Measurements from ENCODE around the gene STK40.

STK40 gene

DNA sequence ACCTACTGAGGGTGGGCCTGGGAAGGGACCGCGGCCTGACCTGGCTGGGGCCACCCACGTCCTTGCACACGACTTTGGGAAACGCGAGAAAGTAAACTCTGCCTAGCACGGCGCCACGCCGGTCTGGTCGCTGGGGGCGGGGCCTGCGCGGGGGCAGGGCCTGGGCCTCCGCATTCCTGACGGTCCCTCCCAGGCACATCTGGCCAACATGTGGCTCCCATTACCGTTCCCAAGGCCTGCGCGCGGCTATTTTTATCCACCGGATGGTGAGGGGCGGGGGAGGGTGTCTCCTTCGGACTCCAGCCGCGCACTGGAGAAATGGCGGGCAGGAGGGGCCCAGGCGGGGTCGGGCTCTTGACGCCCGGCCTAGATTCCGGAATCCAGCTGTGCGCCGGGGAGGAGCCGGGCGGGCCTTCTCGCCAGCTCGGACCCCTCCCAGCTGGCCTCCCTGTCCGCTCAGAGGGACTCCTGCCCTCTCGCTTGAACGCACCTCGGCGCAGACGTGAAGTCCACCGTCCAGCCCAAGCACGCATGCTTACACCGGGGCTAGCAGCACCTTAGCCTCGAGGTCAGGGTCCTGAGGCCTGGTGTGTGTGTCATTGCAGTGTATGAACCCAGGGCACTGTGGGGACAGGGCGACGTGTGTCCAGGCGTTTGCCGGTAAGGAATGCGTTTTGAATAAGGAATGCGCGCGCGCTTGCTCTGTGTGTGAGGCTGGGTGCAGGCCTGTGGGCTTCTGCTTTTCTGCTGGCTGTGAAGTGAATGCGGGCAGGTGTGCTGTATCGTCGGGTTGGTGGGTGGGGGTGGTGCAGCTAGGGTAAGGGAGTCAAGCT is 64.4 kb downstream of the STK40 start:
- H3K9me3 ChIP-seq (ENCODE audit: control insufficient read depth in 1 of 2, low read length in 2 of 2): no peaks in the 10 kb centered on the region
- peak overlapping the region; percentile 61 to 68 for H3K4me3 ChIP-seq (ENCODE audit: low read depth in 1 of 2, low read length in 2 of 2)
- peaks cover 12 to 36% of the 10 kb centered on the region in 2 donors for H3K4me1 ChIP-seq (ENCODE audit: control insufficient read depth in 1 of 2, insufficient read depth in 2 of 2, low read length in 2 of 2)
- H3K27me3 ChIP-seq (ENCODE audit: control insufficient read depth in 1 of 2, insufficient read depth in 2 of 2, low read length in 2 of 2): peaks cover 11 to 12% of the 10 kb centered on the region in 2 donors
- peak overlapping the region; percentile 25 to 47 for H3K9ac ChIP-seq (ENCODE audit: low read depth in 1 of 2, low read length in 2 of 2)
- H3K36me3 ChIP-seq (ENCODE audit: control insufficient read depth in 1 of 2, insufficient read depth in 2 of 2, low read length in 2 of 2): no peaks in the 10 kb centered on the region
- peak overlapping the region; percentile 6 for H3K27ac ChIP-seq (ENCODE audit: low read depth, low read length)

DNA sequence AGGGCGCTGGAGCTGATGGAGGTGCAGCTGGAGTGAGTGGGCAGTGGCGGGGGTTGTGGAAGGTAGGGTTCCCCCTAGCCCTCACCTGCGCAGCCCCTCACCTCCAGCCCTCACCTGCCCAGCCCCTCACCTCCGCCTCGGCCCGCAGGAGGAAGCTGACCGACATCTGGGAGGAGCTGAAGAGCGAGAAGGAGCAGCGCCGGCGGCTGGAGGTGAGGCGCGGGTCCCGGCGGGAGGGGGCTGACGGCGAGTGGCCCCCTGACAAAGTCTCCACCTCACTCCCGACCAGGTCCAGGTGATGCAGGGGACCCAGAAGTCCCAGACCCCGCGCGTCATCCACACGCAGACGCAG is 65.0 kb downstream of the STK40 start:
- Histone ChIP-seq H3K9me3 (ENCODE audit: control insufficient read depth in 1 of 2, low read length in 2 of 2) (no peaks in the 10 kb centered on the region), H3K36me3 (ENCODE audit: control insufficient read depth in 1 of 2, insufficient read depth in 2 of 2, low read length in 2 of 2) (no peaks in the 10 kb centered on the region), H3K4me3 (ENCODE audit: low read depth in 1 of 2, low read length in 2 of 2) (peak overlapping the region; percentile 61 to 68), H3K27ac (ENCODE audit: low read depth, low read length) (peak overlapping the region; percentile 20), H3K27me3 (ENCODE audit: control insufficient read depth in 1 of 2, insufficient read depth in 2 of 2, low read length in 2 of 2) (peaks cover 8 to 12% of the 10 kb centered on the region in 2 donors), H3K4me1 (ENCODE audit: control insufficient read depth in 1 of 2, insufficient read depth in 2 of 2, low read length in 2 of 2) (peaks cover 12 to 36% of the 10 kb centered on the region in 2 donors), H3K9ac (ENCODE audit: low read depth in 1 of 2, low read length in 2 of 2) (peak overlapping the region; percentile 25 to 47)

DNA sequence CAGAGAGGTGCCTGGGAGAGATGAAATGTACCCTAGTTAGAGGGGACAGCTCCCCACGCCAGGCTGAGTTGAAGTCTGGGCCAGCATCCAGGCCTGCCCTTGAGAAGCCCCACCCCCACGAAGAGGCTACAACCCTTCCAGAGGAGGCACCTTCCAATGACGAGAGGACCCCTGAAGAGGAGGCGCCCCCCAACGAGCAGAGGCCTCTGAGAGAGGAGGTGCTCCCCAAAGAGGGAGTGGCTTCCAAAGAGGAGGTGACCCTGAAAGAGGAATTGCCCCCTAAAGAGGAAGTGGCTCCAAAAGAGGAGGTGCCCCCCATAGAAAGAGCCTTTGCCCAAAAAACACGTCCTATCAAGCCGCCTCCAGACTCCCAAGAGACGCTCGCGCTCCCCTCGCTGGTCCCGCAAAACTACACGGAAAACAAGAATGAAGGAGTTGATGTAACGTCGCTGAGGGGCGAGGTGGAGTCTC is 65.4 kb downstream of the STK40 start:
- H3K27me3 ChIP-seq (ENCODE audit: control insufficient read depth in 1 of 2, insufficient read depth in 2 of 2, low read length in 2 of 2): peaks cover 8 to 12% of the 10 kb centered on the region in 2 donors
- no peaks in the 10 kb centered on the region for H3K36me3 ChIP-seq (ENCODE audit: control insufficient read depth in 1 of 2, insufficient read depth in 2 of 2, low read length in 2 of 2)
- peak overlapping the region; percentile 20 for H3K27ac ChIP-seq (ENCODE audit: low read depth, low read length)

DNA sequence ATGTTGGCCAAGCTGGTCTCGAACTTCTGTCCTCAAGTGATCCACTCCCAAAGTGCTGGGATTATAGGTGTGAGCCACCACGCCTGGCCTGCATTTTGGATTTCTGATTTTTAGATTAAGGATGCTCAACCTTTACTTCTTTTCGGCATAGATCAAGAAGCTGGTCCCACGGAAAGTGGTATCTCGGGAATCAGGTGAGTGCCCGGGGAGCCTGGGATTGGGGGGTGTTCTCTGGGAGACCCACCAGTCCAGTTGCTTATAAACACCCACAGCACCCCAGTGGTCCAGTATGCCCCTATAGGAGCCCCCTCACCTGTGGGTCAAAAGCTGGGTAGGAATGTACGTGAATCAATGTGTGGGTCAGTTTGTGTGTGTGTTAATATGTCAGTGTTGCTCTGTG is 76.3 kb downstream of the STK40 start:
- H3K4me3 ChIP-seq (ENCODE audit: low read depth in 1 of 2, low read length in 2 of 2): no peak overlapping the region
- peaks cover 20 to 21% of the 10 kb centered on the region in 2 donors for H3K4me1 ChIP-seq (ENCODE audit: control insufficient read depth in 1 of 2, insufficient read depth in 2 of 2, low read length in 2 of 2)
- no peak overlapping the region for H3K27ac ChIP-seq (ENCODE audit: low read depth, low read length)
- no peaks in the 10 kb centered on the region for H3K27me3 ChIP-seq (ENCODE audit: control insufficient read depth in 1 of 2, insufficient read depth in 2 of 2, low read length in 2 of 2)
- H3K9ac ChIP-seq (ENCODE audit: low read depth in 1 of 2, low read length in 2 of 2): no peak overlapping the region
- peaks cover 0 to 2% of the 10 kb centered on the region in 2 donors for H3K36me3 ChIP-seq (ENCODE audit: control insufficient read depth in 1 of 2, insufficient read depth in 2 of 2, low read length in 2 of 2)
- no peaks in the 10 kb centered on the region for H3K9me3 ChIP-seq (ENCODE audit: control insufficient read depth in 1 of 2, low read length in 2 of 2)

More for the DNA sequence above, 65.4 kb downstream of the STK40 start:
- no peaks in the 10 kb centered on the region for H3K9me3 ChIP-seq (ENCODE audit: control insufficient read depth in 1 of 2, low read length in 2 of 2)
- peak overlapping the region; percentile 25 to 47 for H3K9ac ChIP-seq (ENCODE audit: low read depth in 1 of 2, low read length in 2 of 2)
- H3K4me3 ChIP-seq (ENCODE audit: low read depth in 1 of 2, low read length in 2 of 2): peak overlapping the region; percentile 61 to 68
- H3K4me1 ChIP-seq (ENCODE audit: control insufficient read depth in 1 of 2, insufficient read depth in 2 of 2, low read length in 2 of 2): peaks cover 12 to 36% of the 10 kb centered on the region in 2 donors

DNA sequence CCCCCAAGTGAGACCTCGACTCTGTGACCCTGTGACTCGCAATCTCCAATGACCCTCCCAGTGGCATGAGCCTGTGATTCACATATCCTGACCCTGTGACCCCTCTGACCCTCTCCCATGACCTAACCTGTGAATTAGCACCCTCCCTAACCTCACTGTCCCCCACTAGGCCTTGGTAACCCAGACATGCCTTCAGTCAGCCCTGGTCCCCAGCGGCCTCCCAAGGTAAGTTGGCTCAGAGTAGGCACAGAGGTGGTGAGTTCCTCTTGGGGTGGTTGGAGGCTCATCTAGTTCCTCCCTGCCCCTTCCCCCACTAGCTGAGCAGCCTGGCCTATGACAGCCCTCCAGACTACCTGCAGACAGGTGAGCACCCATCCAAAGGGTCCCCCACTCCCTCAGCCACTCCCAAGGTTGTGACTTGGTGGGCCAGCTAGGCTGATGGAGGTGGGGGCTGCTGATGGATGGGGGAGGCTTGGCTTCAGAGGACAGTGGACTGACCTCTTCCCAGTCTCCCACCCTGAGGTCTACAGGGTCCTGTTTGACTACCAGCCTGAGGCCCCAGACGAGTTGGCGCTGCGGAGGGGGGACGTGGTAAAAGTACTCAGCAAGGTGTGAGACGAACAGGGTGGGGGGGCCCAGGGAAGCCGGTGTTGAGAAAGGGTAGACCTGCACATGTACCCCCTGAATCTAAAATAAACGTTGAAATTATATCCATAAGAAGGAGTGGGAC is 78.0 kb downstream of the STK40 start:
- Histone ChIP-seq H3K4me1 (ENCODE audit: control insufficient read depth in 1 of 2, insufficient read depth in 2 of 2, low read length in 2 of 2) (peaks cover 20 to 21% of the 10 kb centered on the region in 2 donors), H3K9me3 (ENCODE audit: control insufficient read depth in 1 of 2, low read length in 2 of 2) (no peaks in the 10 kb centered on the region), H3K36me3 (ENCODE audit: control insufficient read depth in 1 of 2, insufficient read depth in 2 of 2, low read length in 2 of 2) (peaks cover 9 to 17% of the 10 kb centered on the region in 2 donors), H3K4me3 (ENCODE audit: low read depth in 1 of 2, low read length in 2 of 2) (peak overlapping the region; percentile 62 to 92), H3K27ac (ENCODE audit: low read depth, low read length) (no peak overlapping the region), H3K9ac (ENCODE audit: low read depth in 1 of 2, low read length in 2 of 2) (peak overlapping the region; percentile 30 to 87), H3K27me3 (ENCODE audit: control insufficient read depth in 1 of 2, insufficient read depth in 2 of 2, low read length in 2 of 2) (no peaks in the 10 kb centered on the region)

DNA sequence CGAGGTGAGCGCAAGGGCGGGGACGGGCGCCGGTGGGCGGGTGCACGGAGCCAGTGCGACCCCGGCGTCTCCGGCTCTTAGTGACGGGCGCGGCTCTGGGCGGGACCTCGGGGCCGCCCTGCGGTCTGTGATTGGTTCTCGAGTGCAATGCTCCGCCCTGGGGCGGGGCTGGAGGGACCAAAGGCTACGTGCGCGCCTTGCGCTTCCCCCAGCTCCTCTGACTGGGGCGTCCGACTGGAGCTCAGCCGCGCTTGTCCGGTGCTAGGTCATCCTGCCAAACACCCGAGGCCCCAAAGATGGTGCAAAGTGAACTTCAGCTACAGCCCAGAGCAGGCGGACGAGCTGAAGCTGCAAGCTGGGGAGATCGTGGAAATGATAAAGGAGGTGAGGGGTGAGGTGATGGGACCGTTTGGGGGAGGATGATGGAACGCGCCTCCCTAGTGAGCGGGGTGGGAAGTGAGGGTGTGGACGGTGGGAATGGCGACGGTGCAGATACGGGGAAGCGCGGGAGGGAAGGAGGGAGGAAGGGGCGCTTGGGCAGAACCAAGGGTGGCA is 78.7 kb downstream of the STK40 start:
- Histone ChIP-seq H3K36me3 (ENCODE audit: control insufficient read depth in 1 of 2, insufficient read depth in 2 of 2, low read length in 2 of 2) (peaks cover 14 to 24% of the 10 kb centered on the region in 2 donors), H3K4me1 (ENCODE audit: control insufficient read depth in 1 of 2, insufficient read depth in 2 of 2, low read length in 2 of 2) (peaks cover 20 to 21% of the 10 kb centered on the region in 2 donors), H3K4me3 (ENCODE audit: low read depth in 1 of 2, low read length in 2 of 2) (peak overlapping the region; percentile 62 to 92), H3K9me3 (ENCODE audit: control insufficient read depth in 1 of 2, low read length in 2 of 2) (no peaks in the 10 kb centered on the region), H3K27me3 (ENCODE audit: control insufficient read depth in 1 of 2, insufficient read depth in 2 of 2, low read length in 2 of 2) (no peaks in the 10 kb centered on the region), H3K27ac (ENCODE audit: low read depth, low read length) (peak overlapping the region; percentile 86), H3K9ac (ENCODE audit: low read depth in 1 of 2, low read length in 2 of 2) (peak overlapping the region; percentile 81 to 87)

DNA sequence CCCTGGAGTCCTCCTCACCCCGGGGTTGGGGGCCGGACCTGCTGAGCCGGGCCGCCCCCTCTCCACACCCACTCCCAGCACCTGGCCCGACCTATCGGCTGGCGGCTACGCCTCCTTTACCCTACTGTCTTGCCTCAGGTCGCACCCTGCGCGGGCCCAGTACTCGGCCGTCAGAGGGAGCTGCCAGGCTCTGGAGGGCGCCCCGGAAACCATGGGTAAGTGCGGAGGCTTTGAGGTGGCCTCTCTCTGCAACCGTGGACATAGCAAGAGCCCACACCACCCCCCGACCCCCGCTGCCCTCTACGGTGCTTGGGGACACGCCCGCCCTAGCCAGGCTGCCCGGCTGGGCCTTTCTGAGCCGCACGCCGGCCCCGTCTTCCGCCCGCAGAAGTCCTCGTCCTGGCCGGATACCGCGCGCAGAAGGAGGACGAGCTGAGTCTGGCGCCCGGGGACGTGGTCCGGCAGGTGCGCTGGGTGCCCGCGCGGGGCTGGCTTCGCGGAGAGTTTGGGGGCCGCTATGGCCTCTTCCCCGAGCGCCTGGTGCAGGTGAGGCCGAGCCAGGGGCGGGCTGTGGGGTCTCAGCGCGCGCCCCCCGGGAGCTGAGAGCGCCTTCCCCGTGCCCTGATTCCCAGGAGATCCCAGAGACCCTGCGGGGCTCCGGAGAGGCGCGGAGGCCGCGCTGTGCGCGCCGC is 79.4 kb downstream of the STK40 start, which contains the start of gene SH3D21:
Gene SH3D21 (plus strand): TSS at position 159 of the 692 bp plus-strand sequence. CDS start 53 bp downstream, at position 212.
- Histone ChIP-seq H3K4me3 (ENCODE audit: low read depth in 1 of 2, low read length in 2 of 2) (peak within 1 kb of the TSS; percentile 62 to 92), H3K4me1 (ENCODE audit: control insufficient read depth in 1 of 2, insufficient read depth in 2 of 2, low read length in 2 of 2) (peaks cover 20 to 21% of the 10 kb centered on the region in 2 donors), H3K27me3 (ENCODE audit: control insufficient read depth in 1 of 2, insufficient read depth in 2 of 2, low read length in 2 of 2) (no peaks in the 10 kb centered on the region), H3K9me3 (ENCODE audit: control insufficient read depth in 1 of 2, low read length in 2 of 2) (no peaks in the 10 kb centered on the region), H3K27ac (ENCODE audit: low read depth, low read length) (peak within 1 kb of the TSS; percentile 86), H3K9ac (ENCODE audit: low read depth in 1 of 2, low read length in 2 of 2) (peak within 1 kb of the TSS; percentile 81 to 87), H3K36me3 (ENCODE audit: control insufficient read depth in 1 of 2, insufficient read depth in 2 of 2, low read length in 2 of 2) (peaks cover 21 to 31% of the 10 kb centered on the region in 2 donors)

DNA sequence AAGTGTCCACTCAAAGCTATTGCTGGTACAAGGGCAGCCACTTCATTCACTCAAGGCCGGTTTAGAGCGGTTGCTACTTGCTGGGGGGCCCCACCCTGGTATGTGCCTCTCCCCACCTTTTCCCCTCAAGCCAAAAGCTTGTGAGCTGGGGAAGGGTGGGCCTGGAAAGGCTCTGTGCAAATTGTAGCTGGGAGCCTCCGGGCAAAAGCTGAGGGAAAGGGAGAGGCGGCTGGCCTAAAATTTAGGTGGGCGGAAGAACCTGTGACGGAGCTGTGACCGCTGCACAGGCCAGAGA is 79.9 kb downstream of the STK40 start:
- Histone ChIP-seq H3K4me1 (ENCODE audit: control insufficient read depth in 1 of 2, insufficient read depth in 2 of 2, low read length in 2 of 2) (peaks cover 21 to 23% of the 10 kb centered on the region in 2 donors), H3K9me3 (ENCODE audit: control insufficient read depth in 1 of 2, low read length in 2 of 2) (no peaks in the 10 kb centered on the region), H3K9ac (ENCODE audit: low read depth in 1 of 2, low read length in 2 of 2) (peak overlapping the region; percentile 70 to 81), H3K27ac (ENCODE audit: low read depth, low read length) (peak overlapping the region; percentile 86), H3K27me3 (ENCODE audit: control insufficient read depth in 1 of 2, insufficient read depth in 2 of 2, low read length in 2 of 2) (no peaks in the 10 kb centered on the region), H3K36me3 (ENCODE audit: control insufficient read depth in 1 of 2, insufficient read depth in 2 of 2, low read length in 2 of 2) (peaks cover 26 to 36% of the 10 kb centered on the region in 2 donors), H3K4me3 (ENCODE audit: low read depth in 1 of 2, low read length in 2 of 2) (peak overlapping the region; percentile 62 to 92)

DNA sequence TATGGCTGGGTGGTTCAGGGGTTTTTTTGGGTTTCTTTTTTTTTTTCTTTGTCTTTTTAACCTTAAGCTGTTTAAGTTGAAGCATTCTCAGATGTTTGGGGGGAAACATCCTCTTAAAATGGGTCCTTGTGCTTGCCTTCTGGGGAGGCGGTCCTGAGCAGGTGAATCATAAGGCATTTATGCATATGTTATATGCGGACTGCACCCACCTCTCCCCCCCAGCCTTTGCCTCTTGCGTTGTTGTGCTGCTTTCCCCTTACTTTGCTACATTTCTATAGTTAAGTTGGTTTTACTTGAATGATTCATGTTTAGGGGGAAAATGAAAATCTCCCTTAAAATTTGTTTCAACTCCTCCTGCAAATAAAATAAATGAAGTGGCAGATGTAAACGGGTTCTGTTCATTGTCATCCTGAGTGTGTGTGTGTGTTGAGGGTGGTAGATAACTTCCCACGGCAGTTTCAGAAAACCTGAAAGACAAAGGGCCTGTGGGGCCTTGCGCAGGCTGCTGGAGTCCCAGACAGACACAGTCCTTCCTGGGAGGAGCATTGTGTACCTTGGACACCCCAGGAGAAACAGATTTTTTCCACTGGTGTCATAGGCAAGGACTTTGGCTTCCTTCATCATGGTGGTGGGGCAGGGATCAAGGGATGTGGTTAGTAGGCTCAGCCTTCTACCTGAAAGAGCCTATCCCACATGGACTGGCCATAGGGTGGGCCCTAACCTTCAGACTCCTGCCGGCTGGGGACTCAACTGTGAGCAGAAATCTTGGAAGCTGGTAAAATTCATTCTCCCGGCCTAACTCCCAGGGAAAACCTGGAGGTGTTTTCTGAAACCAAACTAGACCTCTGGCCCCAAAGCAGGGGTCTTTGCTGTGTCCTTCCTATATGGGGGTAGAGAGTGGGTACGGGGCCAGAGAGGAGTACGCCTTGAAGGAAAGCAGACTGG is 80.5 kb downstream of the STK40 start:
- Histone ChIP-seq H3K9me3 (ENCODE audit: control insufficient read depth in 1 of 2, low read length in 2 of 2) (no peaks in the 10 kb centered on the region), H3K4me1 (ENCODE audit: control insufficient read depth in 1 of 2, insufficient read depth in 2 of 2, low read length in 2 of 2) (peaks cover 24 to 29% of the 10 kb centered on the region in 2 donors), H3K27ac (ENCODE audit: low read depth, low read length) (peak overlapping the region; percentile 86), H3K9ac (ENCODE audit: low read depth in 1 of 2, low read length in 2 of 2) (peak overlapping the region; percentile 70 to 81), H3K27me3 (ENCODE audit: control insufficient read depth in 1 of 2, insufficient read depth in 2 of 2, low read length in 2 of 2) (no peaks in the 10 kb centered on the region), H3K36me3 (ENCODE audit: control insufficient read depth in 1 of 2, insufficient read depth in 2 of 2, low read length in 2 of 2) (peaks cover 30 to 42% of the 10 kb centered on the region in 2 donors), H3K4me3 (ENCODE audit: low read depth in 1 of 2, low read length in 2 of 2) (peak overlapping the region; percentile 62 to 92)

Measured in duodenal mucosa (tissue), 2 donors.